ENCODE data around the gene FOXJ3.

- no peak for TF ChIP-seq CTCF (IDR thresholded peaks at IDR 0.05 in 4 of 5, conservative IDR thresholded peaks at IDR 0.05 in 1 of 5)
- TF ChIP-seq POLR2A (IDR thresholded peaks at IDR 0.05) = no peak
Measured at GRCh38 chr1:42381280-42381673, 46.2 kb upstream of the FOXJ3 start.
